Astrocyte of the hippocampus (primary cell): ENCODE results near the gene SYNGR3.

Experiments
- DNase-seq: peaks from one replicate; pipeline ENCODE4 v3.0.0; 2011; ENCODE audit warnings: low read depth, low spot score

Gene SYNGR3

DNA sequence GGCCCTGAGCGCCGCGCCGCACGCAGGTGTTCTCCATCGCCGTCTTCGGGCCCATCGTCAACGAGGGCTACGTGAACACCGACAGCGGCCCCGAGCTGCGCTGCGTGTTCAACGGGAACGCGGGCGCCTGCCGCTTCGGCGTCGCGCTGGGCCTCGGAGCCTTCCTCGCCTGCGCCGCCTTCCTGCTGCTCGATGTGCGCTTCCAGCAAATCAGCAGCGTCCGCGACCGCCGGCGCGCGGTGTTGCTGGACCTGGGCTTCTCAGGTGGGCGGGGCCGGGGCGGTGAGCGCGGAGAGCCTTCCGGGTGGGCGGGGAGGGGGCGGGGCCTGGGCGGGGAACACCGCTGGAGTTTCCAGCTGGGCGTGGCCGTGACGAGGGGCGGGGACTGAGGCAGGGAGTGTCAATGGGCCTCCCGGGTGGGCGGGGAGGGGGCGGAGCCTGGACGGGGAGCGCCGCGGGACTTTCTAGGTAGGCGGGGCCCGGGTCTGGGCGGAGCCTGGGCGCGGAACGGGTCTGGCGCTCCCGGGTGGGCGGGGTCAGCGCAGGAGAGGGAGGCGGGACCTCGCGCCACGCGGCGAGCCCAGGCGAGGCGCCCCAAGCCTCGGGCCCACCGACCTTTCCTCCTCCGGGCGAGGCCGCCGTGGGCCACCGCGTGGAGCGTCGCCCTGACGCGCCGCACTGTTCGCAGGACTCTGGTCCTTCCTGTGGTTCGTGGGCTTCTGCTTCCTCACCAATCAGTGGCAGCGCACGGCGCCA, 2.4 kb downstream of the SYNGR3 start:
- DNase-seq, result peak; percentile 96

DNA sequence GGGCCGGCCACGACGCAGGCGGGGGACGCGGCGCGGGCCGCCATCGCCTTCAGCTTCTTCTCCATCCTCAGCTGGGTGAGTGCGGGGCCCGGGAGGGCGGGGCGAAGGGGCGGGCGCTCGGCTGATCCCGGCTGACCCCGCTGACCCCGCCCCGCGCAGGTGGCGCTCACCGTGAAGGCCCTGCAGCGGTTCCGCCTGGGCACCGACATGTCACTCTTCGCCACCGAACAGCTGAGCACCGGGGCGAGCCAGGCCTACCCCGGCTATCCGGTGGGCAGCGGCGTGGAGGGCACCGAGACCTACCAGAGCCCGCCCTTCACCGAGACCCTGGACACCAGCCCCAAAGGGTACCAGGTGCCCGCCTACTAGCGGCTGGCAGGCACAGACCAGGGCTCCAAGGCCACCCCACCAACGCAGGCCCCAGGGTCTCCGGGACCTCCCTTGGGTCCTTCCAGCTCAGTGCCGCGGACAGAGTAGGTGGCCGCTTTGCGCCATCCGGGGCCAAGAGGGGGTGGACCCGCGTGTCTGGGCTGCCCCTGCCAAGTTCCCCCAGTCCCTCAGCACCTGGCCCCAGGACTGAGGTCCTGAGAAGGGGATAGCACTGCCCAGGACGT, 3.0 kb downstream of the SYNGR3 start:
- no peak for DNase-seq

DNA sequence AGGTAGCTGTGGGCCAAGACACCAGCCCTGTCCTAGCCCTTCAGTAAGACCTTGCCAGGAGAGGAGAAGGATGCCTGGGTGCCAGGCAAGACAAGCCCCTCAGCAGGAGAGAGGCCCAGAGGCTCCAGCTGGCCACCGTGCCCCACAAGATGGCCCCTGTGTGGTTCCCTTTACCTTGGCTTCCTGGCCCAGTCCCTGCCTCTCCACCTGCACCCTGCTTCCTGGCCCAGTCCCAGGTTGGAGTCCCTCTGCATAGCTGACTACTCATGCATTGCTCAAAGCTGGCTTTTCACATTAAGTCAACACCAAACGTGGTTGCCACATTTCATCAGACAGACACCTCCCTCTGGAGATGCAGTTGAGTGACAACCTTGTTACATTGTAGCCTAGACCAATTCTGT, 4.0 kb downstream of the SYNGR3 start:
- no peak for DNase-seq

DNA sequence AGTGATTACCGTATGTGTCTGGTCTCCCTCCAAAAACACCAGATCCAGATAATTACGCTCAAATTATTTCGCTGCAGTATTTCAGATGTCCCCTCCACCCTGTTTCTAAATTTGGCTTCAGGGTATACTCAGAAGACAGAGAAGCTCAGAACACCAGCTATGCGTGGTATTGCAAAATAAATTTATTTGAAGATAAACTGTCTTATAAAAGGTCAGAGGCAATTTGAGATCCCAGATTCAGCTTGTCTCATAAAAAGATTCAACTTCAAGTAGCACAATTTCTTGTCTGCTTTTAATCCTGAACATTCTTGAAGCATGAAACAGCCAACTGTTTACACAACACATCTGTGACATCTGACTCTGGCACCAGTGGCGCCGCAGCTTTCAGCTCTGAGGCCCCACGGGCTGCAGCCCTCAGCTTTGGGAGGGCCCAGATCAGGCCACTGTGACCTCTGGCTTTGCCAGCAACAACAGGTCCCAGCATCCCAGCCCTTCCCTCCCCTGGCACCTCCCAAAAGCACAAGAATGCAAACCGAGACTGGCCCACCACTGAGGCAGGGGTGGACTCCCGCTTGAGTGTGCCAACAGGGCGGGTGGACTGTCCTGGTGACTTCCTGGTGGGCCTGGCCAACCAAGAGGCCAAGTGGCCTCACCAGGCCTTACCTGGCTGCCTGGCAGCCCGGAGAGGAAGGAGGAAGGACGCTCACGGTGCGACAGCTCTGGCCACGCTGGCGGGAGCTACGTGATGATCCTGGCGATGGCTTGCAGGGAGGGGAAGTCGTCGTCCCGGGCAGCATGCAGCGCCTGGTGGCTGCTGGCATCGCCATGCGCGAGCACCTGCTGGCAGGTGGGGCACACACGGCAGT, 8.0 kb downstream of the SYNGR3 start:
- DNase-seq, result no peak

DNA sequence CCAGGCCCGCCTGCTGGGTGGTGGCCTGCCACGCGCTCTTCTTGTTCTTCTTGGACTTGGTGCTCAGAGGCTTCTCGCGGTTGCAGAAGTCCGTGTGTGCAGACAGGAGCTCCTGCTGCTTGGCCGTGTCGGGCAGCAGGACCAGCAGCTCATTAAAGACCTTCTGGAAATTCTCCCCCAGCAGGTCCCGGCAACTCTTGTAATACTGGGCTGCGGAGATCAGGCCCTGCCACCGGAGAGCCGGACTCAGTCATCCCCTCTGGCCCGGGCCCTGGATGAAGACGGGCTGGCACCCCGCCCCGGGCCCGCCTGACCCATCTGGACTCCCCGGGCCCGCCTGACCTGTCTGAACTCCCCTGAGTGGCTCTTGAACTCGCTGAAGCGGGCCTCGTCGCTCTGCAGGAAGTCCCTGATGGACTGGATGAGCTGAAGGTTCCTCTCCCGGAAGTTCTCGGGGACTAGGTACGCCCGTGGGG, 8.6 kb downstream of the SYNGR3 start:
- DNase-seq, result no peak

DNA sequence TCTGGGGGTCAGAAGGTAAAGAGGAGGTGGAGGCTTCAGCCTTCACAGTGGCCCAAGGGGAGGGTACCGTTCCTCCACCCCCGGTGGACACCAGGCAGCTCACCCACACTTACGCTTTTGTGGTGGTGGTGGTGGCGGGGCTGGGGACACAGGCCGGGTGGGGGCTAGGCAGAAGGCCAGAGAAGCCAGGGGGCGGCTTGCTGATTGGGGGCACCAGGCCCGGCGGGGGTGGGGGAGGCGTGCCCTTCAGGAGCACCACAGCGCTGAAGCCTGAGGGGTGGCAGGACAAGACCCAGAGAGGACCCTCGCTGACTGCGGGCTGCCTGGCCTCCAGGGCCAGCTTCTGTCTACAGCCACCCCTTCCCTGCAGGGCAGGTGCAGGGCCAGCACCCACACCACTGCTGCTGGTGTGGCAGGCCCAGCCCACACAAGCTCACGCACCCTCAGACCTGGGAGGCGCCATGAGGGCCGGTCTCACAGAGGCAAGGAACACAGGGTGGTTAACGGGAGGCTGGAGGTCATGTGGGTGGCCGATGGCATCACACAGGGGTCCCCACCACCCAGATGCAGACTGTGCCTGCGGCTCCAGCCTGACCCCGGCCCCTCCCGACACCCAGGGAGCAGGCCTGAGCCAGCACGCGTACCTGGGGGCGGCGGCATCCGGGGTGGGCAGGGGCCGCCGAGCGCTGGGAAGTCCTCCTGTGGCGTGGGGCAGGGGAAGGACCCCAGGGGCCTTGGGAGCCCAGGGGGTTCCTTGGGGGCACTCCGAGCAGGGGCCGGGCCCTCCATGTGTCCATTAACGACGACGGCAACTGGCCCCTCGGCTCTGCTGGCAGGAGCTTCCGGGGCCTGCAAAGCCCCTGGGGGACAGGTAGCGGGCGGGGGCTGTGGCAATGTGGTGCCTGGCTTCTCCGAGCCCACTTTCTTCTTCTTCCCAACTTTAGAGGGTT, 9.4 kb downstream of the SYNGR3 start:
- DNase-seq, result no peak

DNA sequence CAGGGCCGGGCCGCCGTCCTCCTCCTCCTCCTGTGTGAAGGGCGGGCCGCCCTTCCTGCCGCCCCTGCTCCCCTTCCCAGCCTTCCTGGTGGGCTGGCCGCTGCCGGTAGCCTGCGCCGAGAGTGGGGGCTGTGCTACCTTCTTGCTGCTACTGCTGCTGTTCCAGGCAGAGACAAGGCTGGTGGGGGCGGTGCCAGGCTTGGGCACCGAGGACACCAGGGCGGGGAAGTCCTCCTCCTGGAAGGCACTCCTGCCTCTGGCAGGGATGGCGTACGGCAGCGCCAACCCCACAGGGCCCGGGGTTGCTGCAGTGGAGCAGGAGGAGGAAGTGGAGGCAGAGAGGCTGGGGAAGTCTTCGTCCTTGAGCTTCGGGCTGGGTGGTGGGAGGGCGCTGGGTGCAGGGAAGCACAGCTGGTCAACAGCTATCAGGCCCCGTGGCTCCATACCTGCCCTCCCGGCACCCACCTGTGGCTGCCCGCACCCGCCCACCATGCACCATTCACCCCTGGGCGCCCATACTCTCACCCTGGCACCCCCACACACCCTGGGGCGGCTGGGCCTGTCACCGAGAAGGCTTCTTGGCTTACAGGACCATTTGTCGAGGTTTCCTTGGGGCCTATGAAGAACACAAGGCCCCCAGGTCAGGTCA, 10.2 kb downstream of the SYNGR3 start:
- no peak for DNase-seq

DNA sequence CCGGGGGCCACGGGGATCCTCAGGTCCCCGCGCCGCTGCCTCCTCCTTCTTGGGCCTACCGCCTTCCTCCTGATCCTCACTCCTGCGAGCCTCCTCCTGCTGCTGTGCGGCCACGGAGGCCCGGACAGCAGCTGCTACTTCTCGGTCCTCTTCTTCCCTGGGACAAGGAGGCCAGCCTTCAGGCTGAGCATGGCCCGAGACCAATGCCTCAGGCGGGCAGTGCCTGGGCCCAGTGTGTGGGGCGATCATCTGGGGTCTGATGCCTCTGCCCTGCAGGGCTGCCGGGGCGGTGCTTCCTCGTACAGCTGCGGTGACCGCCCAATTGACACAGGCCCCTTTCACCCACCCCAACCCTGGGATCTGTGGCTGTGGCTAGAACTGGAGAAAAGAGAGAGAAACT, 11.3 kb downstream of the SYNGR3 start:
- DNase-seq, result no peak

DNA sequence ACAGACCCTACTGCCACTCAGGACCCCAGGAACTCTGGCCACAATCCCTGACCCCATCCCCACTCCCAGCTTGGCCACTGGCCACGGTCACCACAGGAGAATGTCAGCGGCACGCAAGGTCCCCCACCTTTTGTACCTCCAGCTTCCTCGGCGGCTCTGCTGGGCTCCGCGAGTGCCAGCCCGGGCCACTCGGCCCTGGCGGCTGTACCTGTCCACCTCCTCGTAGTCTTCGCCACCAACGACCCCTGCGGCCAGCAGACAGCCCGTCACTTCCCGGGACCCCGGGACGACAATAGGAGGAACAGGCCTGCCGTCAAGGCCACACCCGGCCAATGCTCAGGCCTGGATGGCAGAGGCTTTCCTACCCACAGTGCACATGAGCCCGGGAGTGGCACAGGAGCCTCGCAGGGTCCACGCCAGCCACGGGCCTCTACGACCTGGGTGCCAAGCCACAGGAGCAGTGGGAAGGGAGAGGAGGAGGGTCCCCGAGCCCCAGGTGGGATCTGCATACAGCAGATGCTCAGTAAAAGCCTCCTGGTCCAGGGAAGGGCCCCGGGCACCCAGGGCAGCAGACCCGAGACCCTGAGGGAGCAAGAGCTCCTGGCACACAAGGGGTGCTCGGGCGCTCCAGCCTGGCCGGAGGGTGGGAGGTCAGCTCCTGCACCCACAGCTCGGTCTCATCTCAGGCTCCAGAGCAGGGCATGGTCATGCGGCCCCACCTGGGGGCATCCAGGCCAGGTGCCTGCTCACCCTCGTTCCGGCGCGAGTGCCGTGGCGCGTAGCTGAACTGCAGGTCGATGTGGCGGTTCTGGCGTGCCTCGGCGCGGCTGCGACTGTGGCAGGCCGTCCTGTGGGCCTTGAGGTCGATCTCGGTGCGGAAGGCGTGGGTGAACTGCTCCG, 11.9 kb downstream of the SYNGR3 start:
- DNase-seq, result no peak

DNA sequence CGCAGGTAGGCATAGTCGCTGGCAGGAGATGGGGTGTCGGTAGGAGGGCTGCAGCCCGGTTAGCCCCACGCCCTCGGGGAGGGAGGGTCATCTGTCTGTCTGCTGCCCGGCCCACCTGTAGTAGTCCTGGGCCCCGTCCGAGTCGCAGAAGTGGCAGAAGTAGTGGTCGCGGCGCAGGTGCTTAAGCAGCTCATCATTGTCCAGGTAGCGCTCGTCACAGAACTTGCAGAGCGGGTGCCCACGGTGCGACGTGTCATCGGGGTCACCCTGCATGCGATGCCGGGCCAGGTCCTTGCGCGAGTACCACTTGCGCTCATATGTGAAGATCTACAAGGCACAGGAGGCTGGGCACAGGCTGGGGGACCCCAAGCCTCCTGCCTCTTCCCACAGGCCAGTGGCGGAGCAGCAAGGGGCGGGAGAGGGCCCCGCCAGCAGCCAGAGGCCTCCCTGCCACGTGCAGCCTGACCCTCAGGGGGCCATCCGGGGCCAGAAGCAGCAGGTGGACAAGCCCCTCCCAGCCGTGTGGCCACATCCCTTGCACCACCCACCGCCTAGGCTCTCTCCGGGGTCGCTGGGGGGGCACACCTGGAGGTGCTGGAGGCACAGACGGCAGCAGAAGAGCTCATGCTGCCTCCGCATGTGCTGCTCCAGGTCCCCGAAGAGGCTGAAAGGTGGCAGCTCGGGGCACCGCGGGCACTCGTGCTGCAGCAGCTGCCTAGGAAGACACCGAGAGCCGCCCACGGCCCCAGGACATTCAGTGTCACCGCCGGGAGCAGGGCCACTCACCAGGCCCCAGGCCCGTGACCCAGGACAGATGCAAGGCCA, 12.8 kb downstream of the SYNGR3 start:
- DNase-seq, result no peak

DNA sequence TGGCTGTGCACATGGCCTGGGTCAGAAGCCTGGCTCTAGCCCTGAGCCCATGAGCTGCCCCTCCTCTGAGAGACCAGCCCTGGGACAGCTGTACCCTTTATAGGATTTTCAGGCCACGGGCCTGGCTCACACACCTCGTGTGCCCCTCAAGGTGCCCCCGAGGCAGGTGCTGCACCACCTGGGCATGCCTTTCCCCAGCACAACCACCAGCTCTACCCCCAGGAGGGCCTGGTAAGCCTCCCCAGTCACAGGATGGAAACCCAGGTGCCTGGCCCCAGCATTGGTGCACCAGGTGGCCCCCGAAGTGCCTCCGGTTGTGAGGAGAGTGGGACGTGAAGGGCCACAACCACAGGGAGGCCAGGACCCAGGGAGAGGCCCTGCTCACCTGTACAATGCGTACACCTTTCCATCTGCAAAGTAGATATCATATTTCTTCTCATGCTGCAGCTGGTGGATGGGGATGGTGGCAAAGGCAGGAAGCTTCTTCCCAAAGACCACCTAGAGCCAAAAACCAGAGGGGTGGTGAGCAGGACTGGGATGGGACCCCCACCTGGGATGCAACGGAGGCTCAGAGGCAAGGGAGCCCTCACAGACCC, 13.6 kb downstream of the SYNGR3 start:
- DNase-seq, result no peak

DNA sequence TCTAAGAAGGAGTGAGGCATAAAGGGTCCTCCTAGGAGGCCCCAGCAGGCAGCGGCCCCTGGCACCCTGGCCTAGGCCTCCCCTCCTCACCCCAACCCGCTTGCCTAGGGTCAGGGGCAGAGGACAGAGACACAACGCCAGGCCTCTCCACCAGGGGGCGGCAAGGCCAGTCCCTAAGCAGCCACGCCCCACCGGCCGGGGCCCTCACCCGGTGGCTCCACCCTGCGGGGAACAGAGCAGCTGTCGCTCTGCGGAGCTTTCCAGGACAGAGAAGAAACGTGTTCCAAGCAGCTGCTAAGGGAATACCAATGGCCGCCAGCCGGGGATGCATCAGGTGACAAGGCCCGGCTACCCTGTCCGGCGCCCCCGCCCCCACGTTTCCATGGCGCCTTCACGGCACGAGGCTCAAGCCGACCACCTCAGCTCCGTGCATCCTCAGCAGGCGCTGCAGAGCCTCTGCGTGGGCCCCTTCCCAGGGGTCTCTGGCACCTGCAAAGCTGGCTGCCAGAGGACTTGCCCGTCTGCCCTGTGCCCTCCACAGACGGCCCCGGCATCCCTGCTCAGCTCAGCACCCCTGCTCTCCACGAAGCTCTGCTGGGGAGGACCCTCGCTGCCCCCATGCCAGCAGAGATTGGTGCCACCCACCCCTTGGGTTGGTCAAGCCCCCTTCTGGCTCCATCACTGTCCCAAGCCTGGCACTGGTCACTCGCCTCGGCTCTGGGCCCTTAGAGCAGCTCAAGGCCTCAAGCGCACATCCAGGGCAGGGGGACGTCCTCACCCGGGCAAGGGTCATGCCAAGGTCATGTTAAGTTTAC, 14.3 kb downstream of the SYNGR3 start:
- DNase-seq, result peak; percentile 92

DNA sequence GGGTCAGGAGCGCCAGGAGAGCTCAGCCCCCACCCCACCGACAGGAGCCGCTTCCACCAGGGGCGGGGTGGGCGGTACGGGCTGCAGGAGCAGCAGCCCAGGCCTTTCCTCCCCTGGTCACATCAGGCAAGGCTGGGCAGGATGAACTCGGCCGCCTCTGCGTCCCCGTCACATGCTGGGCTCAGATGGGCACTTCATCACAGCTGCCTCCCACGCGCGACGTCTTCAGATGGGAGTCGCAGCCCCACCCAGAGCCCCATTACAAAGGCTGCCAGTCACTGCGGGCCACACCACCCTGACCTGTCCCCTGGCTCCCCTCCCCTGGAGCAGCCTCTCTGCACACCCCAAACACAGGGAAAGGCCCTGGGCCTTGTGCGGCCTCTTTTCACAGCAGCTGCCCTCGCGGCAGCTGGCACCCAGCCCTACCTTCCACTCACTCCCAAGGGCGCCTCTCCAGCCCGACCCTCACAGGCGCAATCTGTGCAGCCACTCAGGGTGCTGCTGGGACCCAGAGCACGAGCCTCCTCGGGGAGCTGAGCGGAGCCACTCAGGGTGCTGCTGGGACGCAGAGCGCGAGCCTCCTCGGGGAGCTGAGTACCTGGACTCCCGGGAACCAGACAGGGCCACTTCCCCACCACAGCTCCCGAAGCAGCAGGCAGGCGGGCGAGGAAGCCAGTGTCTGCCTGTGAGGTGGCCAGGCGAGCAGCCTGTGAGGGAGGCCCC, 15.2 kb downstream of the SYNGR3 start:
- DNase-seq, result no peak

DNA sequence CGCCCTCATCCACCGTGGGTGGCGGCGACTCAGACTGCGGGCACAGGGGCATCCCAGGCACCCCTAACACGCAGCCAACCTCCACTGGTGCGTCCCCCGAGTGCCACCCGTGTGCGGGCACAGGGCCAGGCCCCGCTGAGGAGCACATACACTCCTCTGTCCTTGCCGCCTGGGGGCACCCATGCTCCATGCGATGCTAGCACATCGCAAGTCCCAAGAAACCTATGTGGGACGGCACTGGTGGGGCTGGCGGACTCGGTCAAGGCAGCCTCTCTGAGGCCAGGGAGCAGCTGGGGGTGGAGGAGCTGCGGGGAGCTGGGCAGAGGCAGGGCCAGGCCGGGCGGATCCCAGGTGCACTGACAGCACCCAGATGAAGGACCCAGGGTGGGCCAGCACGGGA, 15.9 kb downstream of the SYNGR3 start:
- no peak for DNase-seq

DNA sequence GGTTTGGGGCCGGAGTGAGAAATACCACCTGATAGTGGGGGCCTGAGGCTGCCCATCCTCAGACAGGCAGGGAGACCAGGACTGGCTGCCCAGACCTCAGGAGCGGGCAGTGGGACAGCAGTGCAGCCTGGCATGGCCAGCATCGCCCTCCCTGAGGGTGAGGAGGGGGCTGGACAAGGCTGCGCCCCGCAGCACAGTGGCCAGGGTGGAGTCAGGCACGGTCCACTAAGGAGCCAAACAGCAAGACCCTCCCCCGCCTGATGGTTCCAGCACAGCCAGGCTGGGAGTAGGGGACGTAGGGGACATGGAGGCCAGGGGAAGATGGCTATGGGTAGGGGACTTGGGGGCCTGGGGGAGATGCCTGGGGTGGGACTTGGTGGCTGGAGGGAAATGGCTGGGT, 16.5 kb downstream of the SYNGR3 start:
- DNase-seq, result no peak

DNA sequence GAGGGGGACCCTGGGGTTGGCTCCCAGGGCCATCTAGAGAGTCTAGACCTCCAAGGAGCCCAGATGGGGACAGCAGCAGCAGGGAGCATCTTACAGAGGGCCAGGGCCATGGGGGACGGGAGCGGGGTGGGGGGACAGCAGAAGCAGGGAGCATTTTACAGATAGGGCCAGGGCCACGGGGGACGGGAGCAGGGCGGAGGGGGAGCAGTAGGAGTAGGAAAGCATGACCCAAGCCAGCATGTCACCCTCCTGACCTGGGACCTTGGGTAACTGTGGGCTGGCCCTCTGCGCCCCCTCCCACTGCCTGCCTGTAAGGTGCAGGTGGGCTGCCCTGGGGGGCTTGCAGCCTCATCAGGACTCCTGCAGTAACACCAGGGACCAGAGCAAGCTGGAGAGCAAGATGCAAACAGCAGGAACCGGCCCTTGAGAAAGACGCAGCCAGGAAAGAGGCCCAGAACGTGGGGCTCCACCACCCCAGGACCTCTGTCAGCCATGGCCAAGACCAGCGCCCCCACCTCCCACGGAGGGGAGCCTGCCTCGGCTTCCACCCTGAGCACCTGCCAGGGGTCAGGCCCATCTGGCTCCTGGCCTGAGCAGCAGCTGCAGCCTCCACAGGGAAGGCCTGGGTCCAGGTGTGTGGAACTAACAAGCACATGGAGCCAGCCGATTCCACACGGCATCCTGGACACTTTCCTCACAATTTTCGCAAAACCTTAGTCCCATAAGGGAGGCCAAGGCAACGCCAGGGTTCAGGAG, 17.5 kb downstream of the SYNGR3 start:
- DNase-seq, result no peak
